Stromal cell of bone marrow (primary cell): ENCODE results near the gene MALRD1.

ENCODE experiments used
- DNase-seq: peaks from one replicate; pipeline ENCODE4 v3.0.0-alpha.2; 2012; ENCODE audit warnings: low read depth

The MALRD1 gene

GRCh38 chr10:19577807-19578206, 529.2 kb downstream of the MALRD1 start:
- no peak for DNase-seq

GRCh38 chr10:19578571-19578970, 530.0 kb downstream of the MALRD1 start:
- no peak for DNase-seq

GRCh38 chr10:19579761-19580545, 531.4 kb downstream of the MALRD1 start:
- DNase-seq = no peak

- no peak for DNase-seq
Measured at GRCh38 chr10:19580691-19581090, 532.1 kb downstream of the MALRD1 start.

- no peak for DNase-seq
Measured at GRCh38 chr10:19588608-19589007, 540.0 kb downstream of the MALRD1 start.

- DNase-seq = no peak
Measured at GRCh38 chr10:19592276-19592675, 543.7 kb downstream of the MALRD1 start.

- DNase-seq = no peak
Measured at GRCh38 chr10:19595212-19595845, 546.7 kb downstream of the MALRD1 start.

GRCh38 chr10:19605806-19606205, 557.2 kb downstream of the MALRD1 start:
- no peak for DNase-seq

- no peak for DNase-seq
Measured at GRCh38 chr10:19606968-19607367, 558.4 kb downstream of the MALRD1 start.

GRCh38 chr10:19611775-19612174, 563.2 kb downstream of the MALRD1 start:
- DNase-seq = no peak

GRCh38 chr10:19616966-19617365, 568.4 kb downstream of the MALRD1 start:
- DNase-seq = no peak

- DNase-seq = peak; percentile 19
Measured at GRCh38 chr10:19620811-19621210, 572.2 kb downstream of the MALRD1 start.

- no peak for DNase-seq
Measured at GRCh38 chr10:19623321-19623720, 574.7 kb downstream of the MALRD1 start.

- DNase-seq = no peak
Measured at GRCh38 chr10:19626156-19626555, 577.6 kb downstream of the MALRD1 start.

- peak; percentile 16 for DNase-seq
Measured at GRCh38 chr10:19628767-19629560, 580.4 kb downstream of the MALRD1 start.

- peak; percentile 83 for DNase-seq
Measured at GRCh38 chr10:19629567-19629966, 581.0 kb downstream of the MALRD1 start.

- no peak for DNase-seq
Measured at GRCh38 chr10:19634163-19634562, 585.6 kb downstream of the MALRD1 start.

GRCh38 chr10:19638182-19638895, 589.7 kb downstream of the MALRD1 start:
- peak; percentile 87 for DNase-seq

- no peak for DNase-seq
Measured at GRCh38 chr10:19638896-19639233, 590.3 kb downstream of the MALRD1 start.

- no peak for DNase-seq
Measured at GRCh38 chr10:19640566-19641263, 592.1 kb downstream of the MALRD1 start.

- peak; percentile 91 for DNase-seq
Measured at GRCh38 chr10:19651549-19651948, 602.9 kb downstream of the MALRD1 start.

GRCh38 chr10:19652750-19653149, 604.1 kb downstream of the MALRD1 start:
- DNase-seq = no peak
